Measurements from ENCODE around the gene EFCAB8.

- TF ChIP-seq CTCF (IDR thresholded peaks at IDR 0.05; ENCODE audit: borderline replicate concordance, extremely low read depth, low read length, poor library complexity, severe bottlenecking) (no peak), EZH2 (IDR thresholded peaks at IDR 0.05; ENCODE audit: borderline replicate concordance, low read depth, low read length, severe bottlenecking) (no peak)
These were observed 131.7 kb downstream of the EFCAB8 start for GRCh38 chr20:32990426-32990825.

All from DND-41 (cell line).